HG03280 (cell line): ENCODE data around the gene FBXO3.

ENCODE experiments used
- ATAC-seq: cut with Tn5 transposase; IDR thresholded peaks from one replicate; pipeline ENCODE4 v1.9.1; 2021; ENCODE audit warnings: mild to moderate bottlenecking, moderate library complexity; ENCODE audit not compliant: unreplicated experiment

FBXO3 gene

DNA sequence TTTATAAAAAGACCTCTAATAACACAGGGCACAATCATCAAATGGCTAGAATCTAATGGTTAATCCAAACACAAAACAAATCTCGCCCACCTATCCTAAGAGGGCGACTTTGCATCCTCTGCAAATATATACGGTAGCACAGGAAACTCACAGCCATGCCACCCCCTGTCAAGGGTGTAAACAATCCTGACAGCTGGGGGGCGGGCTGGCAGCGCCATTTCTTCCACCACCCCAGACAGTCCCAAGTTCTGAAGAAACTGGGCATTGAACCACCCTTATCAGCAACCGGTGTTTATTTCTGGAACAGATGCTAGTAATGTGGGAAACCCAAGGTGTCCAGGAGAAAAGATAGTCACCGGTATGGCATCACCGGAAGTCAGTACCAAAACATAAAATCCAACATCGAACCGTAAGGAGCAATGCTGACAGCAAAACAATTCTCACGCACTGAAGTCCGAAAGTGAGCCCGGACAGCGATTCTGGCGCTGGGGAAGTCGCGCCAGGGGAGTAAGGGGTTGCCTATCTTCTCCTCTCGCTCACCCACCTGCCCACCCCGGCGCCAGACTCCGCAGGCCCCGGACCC lies 825 bp downstream of the FBXO3 start:
- ATAC-seq: no peak

DNA sequence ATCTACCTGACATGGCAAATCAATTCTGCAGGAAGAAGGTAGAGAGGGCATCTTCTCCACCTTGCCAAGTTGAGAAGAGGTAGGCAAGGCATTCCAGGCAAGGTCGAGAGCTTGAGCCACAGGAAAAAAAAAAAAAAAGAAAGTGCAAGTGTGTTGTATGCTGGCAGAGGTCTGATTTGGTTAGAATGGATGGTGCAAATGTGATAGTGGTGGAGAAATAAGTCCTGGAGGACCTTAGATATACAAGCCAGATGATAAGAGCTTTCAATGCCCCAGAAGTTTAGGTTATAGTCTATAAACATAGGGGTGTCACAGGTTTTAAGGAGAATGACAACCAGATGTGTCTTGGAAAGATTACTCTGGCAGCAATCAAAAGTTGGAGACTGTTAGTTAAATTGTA lies 1.4 kb downstream of the FBXO3 start:
- no peak for ATAC-seq

DNA sequence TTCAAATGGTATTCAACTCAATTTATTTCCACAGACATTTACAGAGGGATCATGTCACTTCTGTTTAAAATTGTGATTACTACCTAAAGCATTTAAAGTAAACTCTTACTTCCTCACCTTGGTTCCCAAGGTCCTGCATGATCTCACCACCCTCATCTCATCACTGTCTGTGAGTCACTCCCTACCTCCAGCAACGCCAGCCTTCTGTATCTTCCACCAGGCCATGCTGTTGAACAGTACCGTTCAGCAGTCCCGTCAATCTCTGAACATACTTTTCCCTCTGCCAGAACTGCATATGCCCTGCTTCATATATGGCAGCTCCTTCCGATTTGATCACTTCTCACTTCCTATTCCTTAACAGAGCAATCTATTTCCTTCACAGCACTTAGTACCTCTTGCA lies 2.0 kb downstream of the FBXO3 start:
- ATAC-seq: no peak

DNA sequence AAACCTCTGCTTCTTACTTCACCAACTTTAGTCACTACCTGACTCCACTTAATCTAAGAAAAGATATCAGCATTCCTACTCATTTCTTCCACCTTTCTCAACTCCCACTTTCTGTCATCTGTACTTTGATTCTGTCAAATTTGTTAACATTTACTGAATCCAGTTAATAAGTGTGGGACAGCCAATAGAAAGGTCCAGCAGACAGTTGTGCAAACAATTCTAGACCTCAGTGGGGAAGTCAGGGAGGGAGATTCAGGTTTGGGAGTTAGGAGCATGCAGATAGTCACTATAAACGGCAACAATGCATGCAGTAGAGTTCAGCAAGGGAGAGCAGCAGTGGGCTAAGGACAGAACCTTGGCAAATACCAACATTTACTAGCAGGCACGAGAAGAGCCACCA lies 4.1 kb downstream of the FBXO3 start:
- ATAC-seq: no peak

DNA sequence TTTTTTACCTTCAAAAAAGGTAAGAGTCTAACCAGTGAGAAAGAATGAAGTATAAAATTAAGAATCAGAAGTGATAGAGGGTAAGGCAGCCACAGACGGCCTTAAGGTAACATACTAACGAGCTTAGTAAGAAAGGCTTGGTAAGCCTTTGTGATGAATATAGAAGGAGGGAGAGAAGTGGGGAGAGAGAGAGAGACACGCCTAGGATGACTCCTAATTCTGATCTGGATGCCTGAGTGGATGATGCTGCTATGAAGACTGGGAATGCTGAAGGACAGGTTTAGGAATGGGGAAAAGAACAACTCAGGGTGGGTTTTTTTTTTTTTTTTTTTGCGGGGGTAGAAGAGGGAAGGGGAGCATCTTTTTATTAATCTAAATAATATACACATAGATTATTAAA lies 4.8 kb downstream of the FBXO3 start:
- ATAC-seq: no peak

DNA sequence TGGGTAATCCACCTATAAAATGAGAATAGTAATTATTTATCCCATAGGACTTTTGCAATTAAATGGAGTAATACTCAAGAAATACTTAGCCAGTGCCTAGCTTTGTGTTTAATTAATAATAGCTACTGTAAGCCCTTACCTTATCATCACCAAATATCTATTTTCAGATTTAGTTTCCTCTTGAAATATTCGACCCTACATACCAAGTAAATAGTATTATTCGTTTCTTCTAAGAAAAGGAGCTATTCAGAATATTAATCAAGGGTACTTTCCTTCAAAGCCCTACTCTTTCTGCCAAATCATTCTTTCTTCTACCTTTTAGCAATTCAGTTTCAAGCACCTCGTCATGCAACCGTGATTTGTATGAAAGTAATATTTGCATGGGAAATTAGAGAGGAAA lies 6.7 kb downstream of the FBXO3 start:
- ATAC-seq: no peak

DNA sequence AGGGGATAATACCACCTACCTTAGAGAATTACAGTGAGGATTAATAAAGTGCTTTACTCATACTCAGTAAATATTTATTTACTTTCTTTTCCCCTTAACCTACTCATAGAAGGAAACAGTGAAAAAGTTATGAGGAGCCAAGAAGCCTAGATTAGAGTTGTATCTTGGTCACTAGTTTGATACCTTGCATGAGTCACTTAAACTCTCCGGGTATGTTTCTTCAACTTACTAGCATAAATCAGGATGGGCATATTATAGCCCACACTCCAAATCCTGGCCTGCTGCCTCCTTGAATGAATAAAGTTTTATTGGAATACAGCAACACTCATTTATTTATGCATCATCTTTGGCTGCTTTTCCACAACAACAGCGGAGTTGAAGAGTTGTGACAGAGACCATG lies 8.2 kb downstream of the FBXO3 start:
- no peak for ATAC-seq

DNA sequence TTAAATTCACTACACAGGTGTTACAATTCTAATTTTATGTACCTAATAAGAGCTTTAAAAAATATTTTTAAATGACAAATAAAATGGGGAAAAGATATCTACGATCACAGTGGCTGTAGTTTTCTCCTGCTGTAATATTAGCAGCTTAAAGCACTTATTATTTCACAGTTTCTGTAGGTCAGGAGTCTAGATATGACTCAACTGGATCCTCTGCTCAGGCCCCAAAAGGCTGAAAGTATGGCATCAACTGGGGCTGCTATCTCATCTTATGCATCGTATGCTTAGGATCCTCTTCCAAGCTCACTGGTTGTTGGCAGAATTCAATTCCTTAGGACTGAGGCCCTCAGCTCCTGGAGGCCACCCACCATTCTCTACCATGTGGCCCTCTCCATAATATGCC lies 12.8 kb downstream of the FBXO3 start:
- ATAC-seq: peak; percentile 72

DNA sequence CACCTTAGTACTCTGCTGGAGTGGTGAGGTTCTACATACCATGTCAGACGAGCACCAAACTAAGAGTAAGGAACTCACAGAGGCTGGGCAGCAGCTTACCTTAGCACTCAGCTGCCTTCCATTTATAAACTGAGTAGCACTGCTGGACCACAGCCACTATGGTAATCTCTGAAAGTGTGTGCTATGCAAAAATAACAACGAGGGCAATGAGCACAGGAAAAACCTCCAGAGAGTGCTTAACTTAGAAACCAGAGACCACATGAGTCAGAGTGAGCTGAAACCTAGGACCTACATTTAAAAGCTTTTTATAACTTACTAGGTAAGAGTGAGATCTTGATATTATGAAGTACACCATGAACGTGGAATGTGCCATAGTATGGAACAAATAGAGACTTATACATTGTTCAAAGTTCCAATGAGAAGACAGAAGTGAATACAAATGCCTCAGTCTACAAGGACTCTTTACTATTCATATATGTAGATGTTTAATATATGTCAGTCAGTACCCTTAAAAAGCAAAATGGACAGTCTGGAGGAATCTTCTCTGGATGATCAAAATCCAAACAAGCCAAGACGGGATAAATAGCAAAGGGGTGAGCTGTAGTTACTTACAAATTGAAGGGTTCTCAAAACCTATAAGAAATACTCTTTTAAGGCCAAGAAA lies 20.9 kb downstream of the FBXO3 start:
- ATAC-seq: peak; percentile 98

DNA sequence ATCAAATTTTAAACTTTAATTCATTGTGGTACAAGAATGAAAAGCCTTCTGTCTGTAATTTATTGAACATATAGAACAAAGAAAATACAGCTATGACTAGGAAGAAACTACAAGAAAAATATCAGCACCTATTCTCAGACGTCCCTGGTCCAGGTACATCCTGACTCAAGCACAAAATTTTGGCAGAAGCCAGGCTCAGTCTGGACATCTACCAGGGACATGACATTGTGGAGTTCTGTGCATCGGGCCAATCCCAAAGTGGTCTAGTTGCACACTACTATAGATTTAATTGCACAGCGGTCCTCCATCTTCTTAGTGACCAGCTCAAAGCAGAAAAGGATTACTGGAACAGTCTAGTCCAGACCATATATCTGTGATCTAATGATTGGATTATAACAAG lies 22.4 kb downstream of the FBXO3 start:
- no peak for ATAC-seq

DNA sequence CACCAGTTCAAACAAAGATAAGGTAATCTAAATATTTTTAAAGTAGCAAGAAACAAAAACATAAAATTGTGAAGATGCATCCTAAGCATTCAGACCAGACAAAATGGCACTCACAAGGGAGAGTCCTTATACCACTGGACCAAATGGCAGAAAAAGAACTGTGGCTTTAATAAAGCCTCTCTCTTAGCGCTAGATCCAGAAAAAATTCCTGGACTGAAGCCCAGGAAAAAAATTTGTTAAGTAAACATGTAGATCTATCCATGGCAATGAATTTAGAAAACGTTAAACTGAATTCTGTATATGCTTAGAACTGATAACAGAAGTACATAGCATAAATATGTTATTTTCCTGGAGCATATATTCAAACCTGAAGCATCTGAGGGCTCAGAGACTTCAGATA lies 26.3 kb downstream of the FBXO3 start:
- ATAC-seq: no peak

DNA sequence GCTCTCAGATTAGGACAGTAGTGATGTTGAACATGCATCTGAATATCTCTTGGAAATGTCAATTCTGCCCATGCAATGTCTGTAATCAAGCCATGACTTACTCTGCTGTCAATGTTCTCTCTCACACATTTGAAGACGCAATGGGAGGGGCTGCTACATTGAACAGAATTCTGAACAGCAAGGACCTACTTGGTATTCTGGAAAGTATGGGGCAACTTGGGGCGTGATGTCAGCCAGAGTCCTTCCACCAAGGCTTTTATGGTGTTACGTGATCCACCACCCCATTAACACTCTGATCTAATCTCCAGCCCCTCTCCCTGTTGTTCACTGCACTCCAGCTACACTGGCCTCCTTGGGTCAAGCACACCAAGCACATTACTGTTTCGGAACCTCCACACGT lies 31.0 kb downstream of the FBXO3 start:
- no peak for ATAC-seq

DNA sequence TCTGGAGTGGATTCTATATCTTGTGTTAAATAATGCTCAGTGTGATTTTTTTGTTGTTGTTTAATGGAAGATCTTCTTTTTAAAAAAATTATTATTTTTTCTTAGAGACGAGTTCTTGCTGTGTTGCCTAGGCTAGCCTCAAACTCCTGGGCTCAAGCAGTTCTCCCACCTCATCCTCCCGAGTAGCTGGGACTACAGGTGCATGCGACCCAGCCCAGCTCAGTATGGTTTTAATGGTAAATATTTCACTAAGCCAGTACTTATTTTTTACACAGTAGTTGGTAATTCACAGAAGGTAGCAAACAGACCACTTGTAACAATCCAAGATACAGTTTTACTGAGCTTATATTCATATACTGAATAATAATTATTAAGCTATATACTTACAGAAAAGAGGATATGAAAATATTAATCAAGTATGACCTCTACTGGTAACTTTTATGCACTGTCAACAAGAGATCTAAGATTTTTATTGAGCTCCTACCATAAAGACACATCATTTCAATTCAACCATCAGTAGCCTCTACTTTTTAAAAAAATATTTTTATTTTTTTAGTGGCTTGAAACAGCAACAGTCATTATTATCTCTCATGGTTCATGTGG lies 32.0 kb downstream of the FBXO3 start:
- no peak for ATAC-seq

DNA sequence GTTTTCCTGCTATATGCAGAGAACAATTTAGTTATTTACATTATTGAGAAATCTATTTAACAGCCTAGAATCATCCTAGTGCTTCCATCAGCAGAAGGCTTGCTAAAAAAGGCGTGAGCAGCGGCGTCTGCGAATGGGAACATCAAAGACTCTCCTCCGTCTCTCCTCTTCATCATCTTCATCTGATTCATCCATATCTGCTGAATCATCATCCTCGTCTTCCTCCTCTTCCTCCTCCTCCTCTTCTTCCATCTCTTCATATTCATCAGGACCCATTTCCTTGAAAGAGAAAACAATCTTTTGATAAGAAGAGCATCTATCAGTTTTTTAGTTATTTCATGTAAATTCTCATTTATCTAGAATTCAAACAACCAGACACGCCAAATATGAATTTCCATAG lies 32.5 kb downstream of the FBXO3 start:
- ATAC-seq: no peak

DNA sequence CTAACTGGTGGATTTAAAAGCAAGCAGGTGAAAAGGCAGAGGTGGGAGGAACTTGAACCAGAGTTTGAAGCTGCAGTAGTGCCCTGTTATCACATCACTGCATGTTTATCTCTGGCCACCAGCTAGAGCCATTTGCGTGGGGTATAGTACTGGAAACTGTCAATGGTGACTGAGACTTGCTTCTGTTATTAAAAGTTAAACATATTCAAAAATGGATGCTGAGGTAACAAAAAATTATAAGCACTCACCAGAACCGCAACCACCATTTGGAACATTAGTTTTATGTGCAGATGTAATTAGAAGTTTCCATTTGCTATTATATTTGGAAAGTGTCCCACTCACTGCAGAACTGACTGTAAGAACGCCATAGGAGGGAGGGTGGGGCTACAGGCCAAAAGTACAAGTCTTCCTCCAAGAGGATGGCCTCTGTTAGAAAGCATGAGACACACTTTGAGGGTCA lies 36.9 kb downstream of the FBXO3 start:
- ATAC-seq: no peak

DNA sequence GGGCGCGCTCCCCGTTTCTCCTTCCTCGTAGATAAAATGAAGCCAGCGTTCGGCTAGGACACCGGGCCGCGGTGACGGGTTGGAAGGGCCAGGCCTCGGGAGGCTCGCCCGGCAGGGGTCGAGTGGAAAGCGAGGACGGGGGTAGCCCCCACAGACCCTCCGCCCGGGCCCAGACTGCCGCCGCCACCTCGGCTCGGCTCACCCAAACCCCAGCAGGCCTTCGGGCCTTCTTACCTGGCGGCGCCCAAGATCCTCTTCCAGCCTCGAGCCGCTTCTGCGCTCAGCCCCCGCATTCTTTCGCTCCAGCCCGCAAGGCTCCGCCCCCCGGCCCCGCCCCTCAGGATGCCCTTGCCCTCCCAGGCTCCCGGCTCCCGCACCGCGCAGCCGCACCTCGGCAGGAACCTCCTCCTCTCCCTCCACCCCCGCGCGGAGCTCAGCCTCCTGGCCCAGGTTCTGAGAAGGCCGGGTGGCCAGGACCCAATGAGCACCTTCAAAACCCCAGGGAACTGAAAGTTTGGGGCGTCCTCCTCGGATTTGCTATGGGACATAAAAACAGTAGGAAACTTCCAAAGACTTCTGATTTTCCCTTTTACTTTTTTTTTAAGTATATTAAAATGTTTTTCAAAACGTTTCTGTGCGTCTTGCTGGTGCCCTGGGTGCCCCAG lies 38.0 kb downstream of the FBXO3 start, which contains the start of gene CD59:
CD59 (minus strand) TSS at position 276 of the 665 bp plus-strand sequence. CDS start 13,978 bp downstream, outside the sequence.
- ATAC-seq: peak; percentile 60

DNA sequence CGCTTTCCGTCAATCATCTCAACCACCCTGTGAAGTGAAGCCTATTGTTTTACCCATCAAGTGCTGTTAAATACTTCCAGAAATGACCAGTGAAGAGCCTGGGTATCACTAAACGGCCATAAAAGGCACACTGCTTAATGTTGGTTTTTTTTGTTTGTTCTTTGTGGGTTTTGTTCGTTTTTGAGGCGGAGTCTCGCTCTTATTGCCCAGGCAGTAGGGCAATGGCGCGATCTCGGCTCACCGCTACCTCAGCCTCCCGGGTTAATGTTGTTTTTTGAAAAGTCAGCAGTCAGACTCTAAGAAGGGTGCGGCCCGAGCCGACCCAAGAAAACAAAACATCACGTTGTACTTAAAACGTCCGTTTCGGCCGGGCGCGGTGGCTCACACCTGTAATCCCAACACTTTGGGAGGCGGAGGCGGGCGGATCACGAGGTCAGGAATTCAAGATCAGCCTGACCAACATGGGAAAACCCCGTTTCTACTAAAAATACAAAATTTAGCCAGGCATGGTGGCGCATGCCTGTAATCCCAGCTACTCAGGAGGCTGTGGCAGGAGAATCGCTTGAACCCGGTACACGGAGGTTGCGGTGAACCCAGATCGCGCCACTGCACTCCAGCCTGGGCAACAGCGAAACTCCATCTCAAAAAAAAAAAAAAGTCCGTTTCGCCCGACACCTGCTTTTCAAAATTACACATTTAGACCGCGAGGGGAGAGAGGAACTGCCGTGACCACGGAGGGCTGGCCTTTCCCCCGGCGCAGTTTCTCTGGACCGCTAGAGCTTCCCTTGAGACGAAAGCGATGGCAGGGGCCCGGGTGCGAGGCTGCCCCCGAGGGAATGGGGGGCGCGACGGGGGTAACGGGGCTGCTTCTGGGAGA lies 38.8 kb downstream of the FBXO3 start:
- peak; percentile 52 for ATAC-seq

DNA sequence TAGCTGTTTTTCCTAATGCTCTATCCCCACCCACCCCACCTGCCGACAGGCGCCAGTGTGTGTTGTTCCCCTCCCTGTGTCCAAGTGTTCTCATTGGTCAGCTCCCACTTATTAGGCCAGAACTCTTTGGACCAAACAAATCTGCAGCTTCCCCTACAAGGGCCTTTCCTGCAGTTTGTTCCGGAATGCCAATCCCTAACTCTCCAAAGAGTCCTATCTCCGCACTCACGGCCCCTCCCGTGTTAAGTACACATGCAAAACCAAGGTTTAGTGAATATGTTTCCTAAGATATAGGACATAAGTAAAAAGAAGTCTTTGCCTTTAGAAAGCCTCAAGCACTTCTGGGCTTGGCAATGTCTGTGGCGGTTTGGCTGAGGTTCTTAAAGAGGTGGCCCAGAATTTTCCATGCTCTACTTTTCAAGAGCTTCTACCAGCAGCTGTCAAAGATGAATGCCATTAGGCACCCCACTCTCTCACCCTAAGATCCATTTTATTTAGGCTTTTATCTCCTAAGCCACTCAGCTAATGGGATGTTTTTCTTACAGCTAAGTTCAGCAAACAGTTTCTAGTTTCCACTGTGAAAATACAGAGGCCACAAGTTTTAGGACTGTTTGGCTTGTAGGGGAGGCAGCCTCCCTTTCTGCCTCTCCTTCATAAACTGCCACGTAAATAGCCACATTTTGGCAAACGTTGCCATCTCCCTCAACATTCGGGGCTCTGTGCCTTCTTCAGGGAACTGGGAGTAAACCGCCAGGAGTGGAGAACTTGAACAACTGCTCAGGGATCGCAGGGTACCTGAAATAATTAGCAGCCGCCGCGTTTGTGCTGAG lies 39.7 kb downstream of the FBXO3 start:
- ATAC-seq: no peak

DNA sequence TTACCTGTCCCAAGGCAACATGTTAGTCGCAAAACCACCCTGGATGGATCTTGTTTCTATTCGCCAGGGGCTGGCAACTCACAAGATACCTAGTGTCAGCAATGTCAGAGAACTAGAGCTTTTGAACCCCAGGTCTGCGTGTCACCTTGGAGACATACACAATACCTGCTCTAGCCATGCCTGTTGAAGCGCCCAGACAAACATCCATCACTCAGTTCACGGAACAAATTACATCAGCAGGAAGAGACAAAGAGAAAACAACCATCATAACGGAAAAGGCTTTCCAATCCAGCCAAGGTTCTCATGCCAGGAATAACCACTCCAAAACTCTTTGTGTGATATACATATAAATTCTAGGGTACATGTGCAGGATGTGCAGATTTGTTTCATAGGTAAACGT lies 40.3 kb downstream of the FBXO3 start:
- no peak for ATAC-seq
